Ovary (tissue), 3 donors: ENCODE results near the gene TAOK3.

ENCODE experiments used
- EP300 ChIP-seq: sonication (generic); formaldehyde crosslinking; IDR thresholded peaks from one replicate; pipeline ENCODE4 v1.6.1; 2017; ENCODE audit warnings: antibody characterized with exemption
- POLR2A ChIP-seq: fragments of 450-650 bp; IDR thresholded peaks from one replicate; pipeline ENCODE4 v1.6.1; 2017; ENCODE audit warnings: antibody characterized with exemption, mild to moderate bottlenecking, moderate library complexity
- TF ChIP-seq, protein P1 (sequence below), 3 donors: fragments of 450-650 bp in 2 of 3; fragments of 200-600 bp in 1 of 3; IDR thresholded peaks; one replicate each; pipeline versions ENCODE4 v1.5.1 to v1.8.0; 2016 to 2022; ENCODE audit warnings: antibody characterized with exemption in 3 of 3, mild to moderate bottlenecking in 1 of 3
- donor health status: DM: no; HTN: no; CAD: no.

DNA sequence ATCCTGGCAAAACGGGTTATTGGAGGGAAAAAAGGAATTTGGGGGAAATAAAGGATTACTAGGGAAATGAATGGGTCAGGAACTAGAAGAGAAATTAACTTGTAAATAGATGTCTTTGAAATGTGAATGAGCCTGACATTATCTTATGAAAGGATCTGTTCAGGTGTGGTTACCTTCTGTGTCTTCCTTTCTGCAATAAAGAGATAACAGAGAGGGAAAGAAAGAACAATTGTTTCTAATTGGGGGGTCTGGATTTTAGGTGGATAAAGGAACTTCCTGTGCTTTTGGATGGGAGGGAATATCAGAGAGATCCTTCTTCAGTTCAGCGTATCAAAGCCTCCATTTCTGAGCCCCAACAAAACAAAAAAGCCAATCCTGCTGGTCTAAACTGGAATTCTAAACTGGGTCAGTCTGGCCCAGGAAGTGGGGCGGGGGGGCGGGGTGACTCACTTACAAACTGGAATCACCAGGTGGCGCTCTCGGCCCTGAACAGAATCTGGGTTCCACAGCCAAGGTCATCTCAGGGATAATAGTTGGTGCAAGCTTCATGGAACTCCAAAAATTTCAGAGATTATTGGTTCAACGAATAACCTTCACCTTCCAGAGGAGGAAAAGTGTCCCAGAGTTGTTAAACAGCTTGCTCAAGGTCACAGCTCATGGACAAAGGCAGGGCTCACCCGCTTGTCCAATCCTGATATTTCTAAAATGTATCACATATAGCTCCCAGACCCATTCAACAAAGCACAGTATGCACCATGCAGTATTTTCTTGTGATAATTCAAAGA lies 251.9 kb downstream of the TAOK3 start:
- TF ChIP-seq, protein P1, sequence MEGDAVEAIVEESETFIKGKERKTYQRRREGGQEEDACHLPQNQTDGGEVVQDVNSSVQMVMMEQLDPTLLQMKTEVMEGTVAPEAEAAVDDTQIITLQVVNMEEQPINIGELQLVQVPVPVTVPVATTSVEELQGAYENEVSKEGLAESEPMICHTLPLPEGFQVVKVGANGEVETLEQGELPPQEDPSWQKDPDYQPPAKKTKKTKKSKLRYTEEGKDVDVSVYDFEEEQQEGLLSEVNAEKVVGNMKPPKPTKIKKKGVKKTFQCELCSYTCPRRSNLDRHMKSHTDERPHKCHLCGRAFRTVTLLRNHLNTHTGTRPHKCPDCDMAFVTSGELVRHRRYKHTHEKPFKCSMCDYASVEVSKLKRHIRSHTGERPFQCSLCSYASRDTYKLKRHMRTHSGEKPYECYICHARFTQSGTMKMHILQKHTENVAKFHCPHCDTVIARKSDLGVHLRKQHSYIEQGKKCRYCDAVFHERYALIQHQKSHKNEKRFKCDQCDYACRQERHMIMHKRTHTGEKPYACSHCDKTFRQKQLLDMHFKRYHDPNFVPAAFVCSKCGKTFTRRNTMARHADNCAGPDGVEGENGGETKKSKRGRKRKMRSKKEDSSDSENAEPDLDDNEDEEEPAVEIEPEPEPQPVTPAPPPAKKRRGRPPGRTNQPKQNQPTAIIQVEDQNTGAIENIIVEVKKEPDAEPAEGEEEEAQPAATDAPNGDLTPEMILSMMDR (IDR thresholded peaks at IDR 0.05) = peak in 2 of 3 donors; percentile 44 to 65
- no peak for TF ChIP-seq POLR2A
- no peak for TF ChIP-seq EP300
